ENCODE results near the gene ACY1.

Gene ACY1

GRCh38 chr3:52010431-52010830 lies 27.1 kb downstream of the ACY1 start:
- DNase-seq = no peak

GRCh38 chr3:52012699-52013098 lies 29.4 kb downstream of the ACY1 start:
- DNase-seq = no peak

- DNase-seq = no peak
These were observed 30.7 kb downstream of the ACY1 start for GRCh38 chr3:52013802-52014598.

- DNase-seq = peak in 1 of 2 experiments; percentile 3
These were observed 31.3 kb downstream of the ACY1 start for GRCh38 chr3:52014613-52015012.

- DNase-seq = peak; percentile 44 to 72
These were observed 32.3 kb downstream of the ACY1 start for GRCh38 chr3:52015438-52016228.

GRCh38 chr3:52017586-52017985 lies 34.3 kb downstream of the ACY1 start:
- DNase-seq = no peak

- no peak for DNase-seq
These were observed 35.1 kb downstream of the ACY1 start for GRCh38 chr3:52018319-52019000.

GRCh38 chr3:52019352-52020080 lies 36.2 kb downstream of the ACY1 start:
- no peak for DNase-seq

- DNase-seq = no peak
These were observed 37.5 kb downstream of the ACY1 start for GRCh38 chr3:52020796-52021195.

GRCh38 chr3:52021489-52022268 lies 38.3 kb downstream of the ACY1 start:
- DNase-seq = peak; percentile 18 to 51

- DNase-seq = no peak
These were observed 39.2 kb downstream of the ACY1 start for GRCh38 chr3:52022323-52023100.

- no peak for DNase-seq
These were observed 39.9 kb downstream of the ACY1 start for GRCh38 chr3:52023101-52023770.

GRCh38 chr3:52023860-52024764 lies 40.8 kb downstream of the ACY1 start:
- peak; percentile 32 to 76 for DNase-seq

GRCh38 chr3:52024765-52025452 lies 41.6 kb downstream of the ACY1 start:
- no peak for DNase-seq

- DNase-seq = no peak
These were observed 42.1 kb downstream of the ACY1 start for GRCh38 chr3:52025453-52025852.

GRCh38 chr3:52026041-52026440 lies 42.7 kb downstream of the ACY1 start:
- DNase-seq = no peak

GRCh38 chr3:52028572-52028971 lies 45.2 kb downstream of the ACY1 start:
- peak in 1 of 2 experiments; percentile 17 for DNase-seq

GRCh38 chr3:52029053-52029452 lies 45.7 kb downstream of the ACY1 start:
- no peak for DNase-seq

- no peak for DNase-seq
These were observed 46.2 kb downstream of the ACY1 start for GRCh38 chr3:52029535-52029934.
